Measurements from ENCODE around the gene TOM1.
A peak's percentile ranks its signal among the peaks of the same experiment; 100 is the strongest.

The TOM1 gene

DNA sequence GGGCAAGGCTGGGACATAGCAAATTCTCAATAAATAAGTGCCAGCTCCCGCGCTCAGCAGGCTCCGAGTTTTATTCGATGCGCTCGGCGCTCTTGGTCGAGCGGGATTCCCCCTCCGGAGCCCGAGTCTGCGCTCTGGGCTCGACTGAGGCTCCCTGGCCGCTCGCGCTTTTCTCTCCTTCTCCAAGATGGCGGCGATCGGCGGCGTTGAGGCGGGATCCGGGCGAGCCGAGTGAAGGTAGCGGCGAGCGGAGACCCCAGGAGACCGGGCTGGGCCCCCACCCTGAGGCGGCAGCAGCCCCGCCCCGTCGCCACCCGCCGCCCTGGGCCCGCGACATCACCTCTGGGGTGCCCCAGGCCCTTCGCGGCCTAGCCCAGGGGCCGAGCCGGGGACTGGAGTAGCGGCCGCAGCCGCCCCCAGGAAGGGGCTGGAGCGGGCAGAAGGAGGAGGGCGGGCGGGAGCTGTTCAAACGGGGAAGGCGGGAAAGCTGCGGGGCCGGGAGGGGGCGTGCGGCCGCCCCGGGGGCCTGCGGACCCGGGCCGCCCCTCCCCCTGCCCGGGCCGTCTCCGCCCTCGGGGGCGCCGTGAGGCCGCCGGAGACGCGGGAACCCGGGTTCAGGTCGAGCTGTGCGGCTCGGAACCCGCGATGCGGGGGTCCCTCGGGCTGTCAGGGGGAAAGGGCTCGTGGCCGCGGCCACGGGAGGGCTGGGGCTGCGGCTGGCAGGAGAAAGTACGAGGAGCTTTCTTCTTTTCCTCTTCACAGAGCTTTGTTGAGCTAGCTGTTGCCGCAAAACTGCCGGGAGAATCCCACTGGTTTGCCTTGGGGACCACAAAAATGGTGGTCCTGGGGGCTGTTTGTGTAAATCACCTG lies 42.1 kb upstream of the TOM1 start, which contains the start of gene HMGXB4:
Gene HMGXB4 (plus strand): TSS at position 173 of the 870 bp plus-strand sequence. CDS start 4,898 bp downstream, outside the sequence.
- H3K27ac ChIP-seq (ENCODE audit: low read depth, low read length), result peak within 1 kb of the TSS; percentile 85
- H3K18ac ChIP-seq (ENCODE audit: low read length), result peak within 1 kb of the TSS; percentile 93
- H3K4me3 ChIP-seq (ENCODE audit: low read depth, low read length), result peak within 1 kb of the TSS; percentile 89
- peak within 1 kb of the TSS; percentile 92 for H2AFZ ChIP-seq (ENCODE audit: insufficient read depth, low read length, poor library complexity)
- peak within 1 kb of the TSS; percentile 95 for H2BK5ac ChIP-seq (ENCODE audit: low read depth, low read length, poor library complexity)
- no peak within 1 kb of the TSS for H2AK5ac ChIP-seq (ENCODE audit: low read length)
- peak within 1 kb of the TSS; percentile 92 for H3K4me2 ChIP-seq (ENCODE audit: low read length)
- peak within 1 kb of the TSS; percentile 99 for H4K8ac ChIP-seq (ENCODE audit: low read depth, low read length)
- peaks cover 9% of the 10 kb centered on the region for H3K79me2 ChIP-seq (ENCODE audit: control insufficient read depth, insufficient read depth, low read length, poor library complexity)
- peak within 1 kb of the TSS; percentile 99 for H4K12ac ChIP-seq (ENCODE audit: low read depth, low read length)
- peaks cover 5 to 6% of the 10 kb centered on the region in 2 experiments for H3K36me3 ChIP-seq (ENCODE audit: control insufficient read depth in 1 of 2, insufficient read depth in 2 of 2, low read length in 2 of 2)
- H2BK120ac ChIP-seq (ENCODE audit: insufficient read depth, low read length, poor library complexity), result peak within 1 kb of the TSS; percentile 97
- peak within 1 kb of the TSS; percentile 98 for H3K4ac ChIP-seq (ENCODE audit: low read depth, low read length)
- H3K79me1 ChIP-seq (ENCODE audit: low read length), result peaks cover 9% of the 10 kb centered on the region
- peaks cover 4 to 6% of the 10 kb centered on the region in 2 experiments for H3K4me1 ChIP-seq (ENCODE audit: control insufficient read depth in 1 of 2, insufficient read depth in 2 of 2, low read length in 2 of 2)
- H3K9me3 ChIP-seq (ENCODE audit: insufficient read depth, low read depth, low read length), result no peaks in the 10 kb centered on the region
- peak within 1 kb of the TSS; percentile 93 for H3K9ac ChIP-seq (ENCODE audit: low read length)
- peak; percentile 84 to 92 for DNase-seq
- no peak within 1 kb of the TSS for H3K23ac ChIP-seq (ENCODE audit: low read length)
- peak within 1 kb of the TSS; percentile 89 for H4K91ac ChIP-seq (ENCODE audit: low read depth, low read length)
- H3K14ac ChIP-seq (ENCODE audit: low read length), result peak within 1 kb of the TSS; percentile 88
- H3K27me3 ChIP-seq (ENCODE audit: insufficient read depth, low read length), result no peaks in the 10 kb centered on the region
- no peak within 1 kb of the TSS for H2BK12ac ChIP-seq (ENCODE audit: low read length)
- WGBS (ENCODE audit: extremely low coverage, insufficient coverage, insufficient read length), result no CpG with 5 or more reads among the region's 84 CpGs

DNA sequence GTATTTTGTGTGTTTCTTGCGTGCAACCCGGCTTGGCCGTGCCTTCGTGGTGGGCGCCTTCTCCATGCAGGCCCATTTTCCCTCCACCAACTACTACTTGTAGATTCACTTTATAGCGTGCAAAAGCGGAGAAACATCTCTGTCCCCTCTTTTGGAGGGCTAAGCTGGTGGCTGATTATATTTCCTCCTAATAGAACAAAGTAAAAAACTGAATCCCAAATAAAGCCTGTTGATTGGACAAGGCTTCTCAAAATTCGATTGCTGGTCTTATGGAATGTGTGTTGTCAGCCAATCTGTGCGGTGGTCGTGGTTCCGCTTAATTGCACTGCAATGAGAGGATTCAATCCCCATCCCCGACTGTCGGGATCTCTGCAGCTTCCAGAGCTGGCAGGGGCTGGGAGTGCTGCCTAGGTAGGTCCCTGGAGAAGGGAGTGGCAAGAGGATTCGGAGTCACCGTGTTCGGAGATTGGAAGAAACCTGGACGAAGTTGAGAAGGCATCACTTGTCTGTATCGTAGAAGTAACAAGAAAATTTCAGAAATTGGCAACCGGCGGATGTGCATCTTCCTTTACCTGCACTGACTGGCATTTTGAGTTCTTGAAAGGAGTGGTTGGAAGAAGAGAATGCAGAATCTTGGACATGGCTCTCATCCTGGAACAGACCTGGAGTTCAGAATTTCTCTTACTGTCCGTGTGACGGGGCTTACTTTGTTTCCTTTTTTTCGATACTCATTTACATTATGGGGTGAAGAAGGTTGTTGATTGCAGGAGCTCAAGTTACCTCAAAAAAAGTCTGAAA lies 41.3 kb upstream of the TOM1 start:
- peak overlapping the region; percentile 93 for H3K9ac ChIP-seq (ENCODE audit: low read length)
- no peak overlapping the region for H3K23ac ChIP-seq (ENCODE audit: low read length)
- no peak overlapping the region for H2BK12ac ChIP-seq (ENCODE audit: low read length)
- H3K79me1 ChIP-seq (ENCODE audit: low read length), result peaks cover 9% of the 10 kb centered on the region
- no peak overlapping the region for H2AK5ac ChIP-seq (ENCODE audit: low read length)
- H4K12ac ChIP-seq (ENCODE audit: low read depth, low read length), result peak overlapping the region; percentile 99
- H3K27ac ChIP-seq (ENCODE audit: low read depth, low read length), result peak overlapping the region; percentile 85
- peak overlapping the region; percentile 89 for H4K91ac ChIP-seq (ENCODE audit: low read depth, low read length)
- peaks cover 9 to 13% of the 10 kb centered on the region in 2 experiments for H3K36me3 ChIP-seq (ENCODE audit: control insufficient read depth in 1 of 2, insufficient read depth in 2 of 2, low read length in 2 of 2)
- H4K8ac ChIP-seq (ENCODE audit: low read depth, low read length), result peak overlapping the region; percentile 99
- H3K27me3 ChIP-seq (ENCODE audit: insufficient read depth, low read length), result no peaks in the 10 kb centered on the region
- no CpG with 5 or more reads among the region's 23 CpGs for WGBS (ENCODE audit: extremely low coverage, insufficient coverage, insufficient read length)
- H3K79me2 ChIP-seq (ENCODE audit: control insufficient read depth, insufficient read depth, low read length, poor library complexity), result peaks cover 9% of the 10 kb centered on the region
- H3K4me3 ChIP-seq (ENCODE audit: low read depth, low read length), result peak overlapping the region; percentile 89
- peak overlapping the region; percentile 92 for H3K4me2 ChIP-seq (ENCODE audit: low read length)
- peak overlapping the region; percentile 51 for H2BK5ac ChIP-seq (ENCODE audit: low read depth, low read length, poor library complexity)
- peak overlapping the region; percentile 71 for H3K14ac ChIP-seq (ENCODE audit: low read length)
- H3K4ac ChIP-seq (ENCODE audit: low read depth, low read length), result peak overlapping the region; percentile 68
- H3K18ac ChIP-seq (ENCODE audit: low read length), result peak overlapping the region; percentile 51
- peak in 1 of 2 donors; percentile 7 for DNase-seq
- no peak overlapping the region for H2BK120ac ChIP-seq (ENCODE audit: insufficient read depth, low read length, poor library complexity)
- peak overlapping the region; percentile 76 for H2AFZ ChIP-seq (ENCODE audit: insufficient read depth, low read length, poor library complexity)
- H3K4me1 ChIP-seq (ENCODE audit: control insufficient read depth in 1 of 2, insufficient read depth in 2 of 2, low read length in 2 of 2), result peaks cover 4 to 6% of the 10 kb centered on the region in 2 experiments
- no peaks in the 10 kb centered on the region for H3K9me3 ChIP-seq (ENCODE audit: insufficient read depth, low read depth, low read length)

DNA sequence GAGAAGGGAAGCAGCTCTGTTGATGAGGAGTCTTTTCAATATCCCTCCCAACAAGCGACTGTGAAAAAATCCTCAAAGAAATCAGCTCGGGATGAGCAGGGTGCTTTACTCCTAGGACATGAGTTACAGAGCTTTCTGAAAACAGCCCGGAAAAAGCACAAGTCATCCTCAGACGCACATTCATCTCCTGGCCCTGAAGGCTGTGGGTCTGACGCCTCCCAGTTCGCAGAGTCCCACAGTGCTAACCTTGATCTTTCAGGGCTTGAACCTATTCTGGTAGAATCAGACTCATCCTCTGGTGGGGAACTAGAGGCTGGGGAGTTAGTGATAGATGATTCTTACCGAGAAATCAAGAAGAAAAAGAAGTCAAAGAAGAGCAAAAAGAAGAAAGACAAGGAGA lies 34.7 kb upstream of the TOM1 start:
- Histone ChIP-seq H2BK5ac (ENCODE audit: low read depth, low read length, poor library complexity) (no peak overlapping the region), H4K12ac (ENCODE audit: low read depth, low read length) (no peak overlapping the region), H3K36me3 (ENCODE audit: control insufficient read depth in 1 of 2, insufficient read depth in 2 of 2, low read length in 2 of 2) (peaks cover 31 to 55% of the 10 kb centered on the region in 2 experiments), H3K18ac (ENCODE audit: low read length) (no peak overlapping the region), H3K9me3 (ENCODE audit: insufficient read depth, low read depth, low read length) (no peaks in the 10 kb centered on the region), H2BK120ac (ENCODE audit: insufficient read depth, low read length, poor library complexity) (no peak overlapping the region), H2AK5ac (ENCODE audit: low read length) (no peak overlapping the region), H2AFZ (ENCODE audit: insufficient read depth, low read length, poor library complexity) (no peak overlapping the region), H4K91ac (ENCODE audit: low read depth, low read length) (no peak overlapping the region), H3K4ac (ENCODE audit: low read depth, low read length) (no peak overlapping the region), H3K4me3 (ENCODE audit: low read depth, low read length) (no peak overlapping the region), H3K14ac (ENCODE audit: low read length) (no peak overlapping the region), H2BK12ac (ENCODE audit: low read length) (no peak overlapping the region), H3K27ac (ENCODE audit: low read depth, low read length) (no peak overlapping the region), H3K4me1 (ENCODE audit: control insufficient read depth in 1 of 2, insufficient read depth in 2 of 2, low read length in 2 of 2) (no peaks in the 10 kb centered on the region), H3K9ac (ENCODE audit: low read length) (no peak overlapping the region), H4K8ac (ENCODE audit: low read depth, low read length) (no peak overlapping the region), H3K27me3 (ENCODE audit: insufficient read depth, low read length) (no peaks in the 10 kb centered on the region), H3K23ac (ENCODE audit: low read length) (no peak overlapping the region), H3K79me2 (ENCODE audit: control insufficient read depth, insufficient read depth, low read length, poor library complexity) (no peaks in the 10 kb centered on the region), H3K79me1 (ENCODE audit: low read length) (no peaks in the 10 kb centered on the region), H3K4me2 (ENCODE audit: low read length) (no peak overlapping the region)
- no CpG with 5 or more reads among the region's 7 CpGs for WGBS (ENCODE audit: extremely low coverage, insufficient coverage, insufficient read length)
- DNase-seq, result no peak

DNA sequence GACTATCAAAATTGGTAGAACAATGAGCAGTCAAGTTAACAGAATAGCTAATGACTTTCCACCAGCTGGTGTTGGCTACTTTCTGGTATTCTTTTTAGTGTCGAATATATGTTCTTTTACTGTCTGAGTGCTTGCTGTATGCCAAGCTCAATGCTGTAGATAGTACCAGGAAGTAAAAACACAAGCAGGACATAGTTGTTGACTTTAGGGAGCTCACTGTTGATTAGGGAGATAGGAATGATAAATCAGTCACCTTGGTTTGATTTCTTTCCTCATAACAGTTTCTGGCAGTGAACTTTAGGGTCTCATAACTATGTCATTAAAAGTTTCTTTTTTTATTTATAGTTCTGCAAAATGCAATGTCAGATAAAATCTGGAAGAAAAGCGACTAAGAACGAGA lies 33.4 kb upstream of the TOM1 start:
- no peak overlapping the region for H3K18ac ChIP-seq (ENCODE audit: low read length)
- H2BK5ac ChIP-seq (ENCODE audit: low read depth, low read length, poor library complexity), result no peak overlapping the region
- H4K91ac ChIP-seq (ENCODE audit: low read depth, low read length), result no peak overlapping the region
- peaks cover 34 to 59% of the 10 kb centered on the region in 2 experiments for H3K36me3 ChIP-seq (ENCODE audit: control insufficient read depth in 1 of 2, insufficient read depth in 2 of 2, low read length in 2 of 2)
- H3K27ac ChIP-seq (ENCODE audit: low read depth, low read length), result no peak overlapping the region
- no peaks in the 10 kb centered on the region for H3K79me2 ChIP-seq (ENCODE audit: control insufficient read depth, insufficient read depth, low read length, poor library complexity)
- H2AFZ ChIP-seq (ENCODE audit: insufficient read depth, low read length, poor library complexity), result no peak overlapping the region
- no peak overlapping the region for H3K4me3 ChIP-seq (ENCODE audit: low read depth, low read length)
- H3K4ac ChIP-seq (ENCODE audit: low read depth, low read length), result no peak overlapping the region
- no peaks in the 10 kb centered on the region for H3K79me1 ChIP-seq (ENCODE audit: low read length)
- no peak overlapping the region for H2BK12ac ChIP-seq (ENCODE audit: low read length)
- H4K12ac ChIP-seq (ENCODE audit: low read depth, low read length), result no peak overlapping the region
- no peak overlapping the region for H4K8ac ChIP-seq (ENCODE audit: low read depth, low read length)
- DNase-seq, result no peak
- no peak overlapping the region for H3K14ac ChIP-seq (ENCODE audit: low read length)
- H3K9me3 ChIP-seq (ENCODE audit: insufficient read depth, low read depth, low read length), result no peaks in the 10 kb centered on the region
- no peak overlapping the region for H3K23ac ChIP-seq (ENCODE audit: low read length)
- H2BK120ac ChIP-seq (ENCODE audit: insufficient read depth, low read length, poor library complexity), result no peak overlapping the region
- H3K9ac ChIP-seq (ENCODE audit: low read length), result no peak overlapping the region
- WGBS (ENCODE audit: extremely low coverage, insufficient coverage, insufficient read length), result no CpG with 5 or more reads among the region's 3 CpGs
- H3K4me2 ChIP-seq (ENCODE audit: low read length), result no peak overlapping the region
- no peaks in the 10 kb centered on the region for H3K4me1 ChIP-seq (ENCODE audit: control insufficient read depth in 1 of 2, insufficient read depth in 2 of 2, low read length in 2 of 2)
- no peak overlapping the region for H2AK5ac ChIP-seq (ENCODE audit: low read length)
- no peaks in the 10 kb centered on the region for H3K27me3 ChIP-seq (ENCODE audit: insufficient read depth, low read length)
